ENCODE results near the gene MRPL28.

The MRPL28 gene

DNA sequence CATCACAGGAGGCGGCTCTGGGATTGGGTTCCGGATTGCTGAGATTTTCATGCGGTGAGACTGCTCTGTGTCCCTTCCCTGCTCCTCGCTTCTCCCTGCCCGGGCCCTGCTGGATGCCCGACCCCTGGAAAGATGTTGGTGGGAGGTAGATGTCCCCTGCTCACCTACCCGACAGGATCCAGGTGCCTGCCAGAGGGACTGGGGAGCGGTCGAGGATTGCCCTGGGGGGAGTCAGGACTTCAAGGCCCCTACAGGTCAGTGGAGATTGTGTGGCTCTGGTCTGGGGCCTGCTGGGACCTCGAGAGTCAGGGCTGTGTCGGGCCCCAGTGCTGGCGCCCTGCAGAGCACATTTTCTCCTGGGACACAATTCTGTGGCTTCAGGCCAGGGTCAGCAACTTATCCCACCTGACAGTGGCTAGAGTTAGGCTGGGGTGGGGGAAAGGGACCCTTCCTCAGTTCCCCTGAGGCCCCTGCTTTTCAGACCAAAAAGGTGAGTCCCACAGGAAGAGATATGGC is 34.7 kb upstream of the MRPL28 start:
- Histone ChIP-seq H3K36me3 (ENCODE audit: insufficient read depth, low read length) (peaks cover 5% of the 10 kb centered on the region), H3K9me3 (ENCODE audit: low read depth, low read length) (no peaks in the 10 kb centered on the region), H3K4me3 (no peak overlapping the region), H3K27ac (peak overlapping the region; percentile 13; the same call in 1 of the 2 replicates), H3K9ac (ENCODE audit: insufficient read length) (no peak overlapping the region)
- DNase-seq (ENCODE audit: low read depth, low spot score) = no peak
- TF ChIP-seq EZH2 (IDR thresholded peaks at IDR 0.05) (no peak), FOXP2 (optimal IDR thresholded peaks at IDR 0.05; ENCODE audit: control extremely low read depth, extremely low read length, insufficient read depth) (no peak), POLR2AphosphoS5 (IDR thresholded peaks at IDR 0.05; ENCODE audit: borderline replicate concordance, low read depth, low read length) (no peak)

DNA sequence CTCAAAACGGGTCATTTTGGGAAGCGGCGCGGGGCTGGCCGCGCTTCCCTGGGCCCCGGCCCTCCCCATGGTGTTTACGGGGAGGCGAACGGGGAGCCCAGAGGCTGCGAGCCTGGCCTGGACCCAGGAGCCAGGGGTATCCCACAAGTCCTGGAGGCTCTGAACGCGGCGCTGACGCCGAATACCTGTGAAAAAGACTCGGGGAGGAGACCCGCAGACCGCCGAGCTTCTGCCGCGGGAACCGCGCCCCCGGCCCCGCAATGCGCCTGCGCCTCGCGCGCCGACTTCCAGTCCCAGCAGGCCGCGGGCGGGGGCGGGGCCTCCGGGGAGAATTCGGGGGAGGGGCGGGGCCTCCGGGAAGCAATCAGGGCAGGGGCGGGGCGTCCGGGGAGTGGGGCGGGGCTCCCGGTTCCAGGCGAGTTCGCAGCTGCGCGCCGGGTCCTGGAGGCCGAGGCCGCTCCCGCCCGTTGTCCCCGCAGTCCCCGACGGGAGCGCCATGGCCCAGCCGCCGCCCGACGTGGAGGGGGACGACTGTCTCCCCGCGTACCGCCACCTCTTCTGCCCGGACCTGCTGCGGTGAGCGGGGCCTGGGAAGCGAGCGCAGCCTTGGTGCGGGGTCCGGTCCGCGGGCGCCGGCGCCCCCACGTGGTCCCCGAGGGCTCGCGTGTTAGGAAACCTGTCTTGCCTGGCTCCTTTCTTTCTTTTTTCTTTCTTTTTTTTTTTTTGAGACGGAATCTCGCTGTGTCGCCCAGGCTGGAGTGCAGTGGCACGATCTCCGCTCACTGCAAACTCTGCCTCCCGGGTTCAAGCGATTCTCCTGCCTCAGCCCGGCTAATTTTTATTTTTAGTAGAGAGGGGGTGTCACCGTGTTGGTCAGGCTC is 31.4 kb upstream of the MRPL28 start, which contains the start of gene DECR2:
Gene DECR2 (plus strand): TSS at position 418 of the 881 bp plus-strand sequence. CDS start 79 bp downstream, at position 497.
- H3K4me3 ChIP-seq = peak within 1 kb of the TSS; percentile 94
- peak within 1 kb of the TSS; percentile 91 for H3K9ac ChIP-seq (ENCODE audit: insufficient read length)
- no peaks in the 10 kb centered on the region for H3K9me3 ChIP-seq (ENCODE audit: low read depth, low read length)
- H3K27ac ChIP-seq = peak within 1 kb of the TSS; percentile 87
- peaks cover 25% of the 10 kb centered on the region for H3K36me3 ChIP-seq (ENCODE audit: insufficient read depth, low read length)
- TF ChIP-seq POLR2AphosphoS5 (IDR thresholded peaks at IDR 0.05; ENCODE audit: borderline replicate concordance, low read depth, low read length) (peak; percentile 89), FOXP2 (optimal IDR thresholded peaks at IDR 0.05; ENCODE audit: control extremely low read depth, extremely low read length, insufficient read depth) (peak; percentile 27), EZH2 (IDR thresholded peaks at IDR 0.05) (no peak)
- DNase-seq (ENCODE audit: low read depth, low spot score) = no peak

DNA sequence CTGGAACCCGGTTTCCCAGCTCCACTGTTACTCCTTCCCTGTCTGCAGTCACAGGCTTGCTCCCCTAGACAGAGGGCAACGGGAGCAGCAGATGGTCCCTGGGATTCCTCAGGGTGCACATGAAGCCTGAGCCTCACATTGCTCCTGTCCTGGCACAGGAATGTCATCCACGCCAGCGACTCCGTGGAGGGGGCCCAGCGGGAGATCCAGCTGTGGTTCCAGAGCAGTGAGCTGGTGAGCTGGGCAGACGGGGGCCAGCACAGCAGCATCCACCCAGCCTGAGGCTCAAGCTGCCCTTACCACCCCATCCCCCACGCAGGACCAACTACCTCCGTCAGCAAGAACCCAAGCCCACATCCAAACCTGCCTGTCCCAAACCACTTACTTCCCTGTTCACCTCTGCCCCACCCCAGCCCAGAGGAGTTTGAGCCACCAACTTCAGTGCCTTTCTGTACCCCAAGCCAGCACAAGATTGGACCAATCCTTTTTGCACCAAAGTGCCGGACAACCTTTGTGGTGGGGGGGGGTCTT is 29.8 kb upstream of the MRPL28 start:
- no peak overlapping the region for H3K9ac ChIP-seq (ENCODE audit: insufficient read length)
- no peak for DNase-seq (ENCODE audit: low read depth, low spot score)

DNA sequence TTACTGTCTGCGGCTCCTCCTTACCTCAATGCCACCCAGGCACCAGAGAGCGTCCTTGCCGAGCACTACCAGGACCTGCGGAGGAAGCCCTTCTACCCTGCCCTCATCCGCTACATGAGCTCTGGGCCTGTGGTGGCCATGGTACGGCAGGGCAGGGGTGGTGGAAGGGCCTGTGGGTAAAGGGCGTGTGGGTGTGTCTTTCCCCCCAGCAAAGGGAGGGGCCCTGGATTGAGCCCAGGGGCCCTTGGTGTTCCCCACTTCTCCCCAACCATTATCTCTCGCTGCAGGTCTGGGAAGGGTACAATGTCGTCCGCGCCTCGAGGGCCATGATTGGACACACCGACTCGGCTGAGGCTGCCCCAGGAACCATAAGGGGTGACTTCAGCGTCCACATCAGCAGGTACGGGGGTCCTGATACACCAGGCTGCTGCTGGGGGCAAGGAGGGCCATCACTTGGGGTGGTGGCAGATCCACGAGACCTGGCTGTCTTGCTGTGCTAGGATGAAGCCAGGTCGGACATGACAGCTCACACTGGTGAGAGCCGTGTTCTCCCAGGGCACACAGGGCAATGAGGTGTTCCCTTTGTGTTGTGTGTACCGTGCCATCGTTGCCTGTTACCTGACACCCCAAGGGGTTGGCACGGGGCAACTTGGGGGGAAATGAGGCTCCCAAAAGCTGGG is 29.1 kb upstream of the MRPL28 start:
- Histone ChIP-seq H3K9ac (ENCODE audit: insufficient read length) (no peak overlapping the region), H3K9me3 (ENCODE audit: low read depth, low read length) (no peaks in the 10 kb centered on the region), H3K4me3 (no peak overlapping the region), H3K27ac (peak overlapping the region; percentile 74), H3K36me3 (ENCODE audit: insufficient read depth, low read length) (peaks cover 25% of the 10 kb centered on the region)
- TF ChIP-seq POLR2AphosphoS5 (IDR thresholded peaks at IDR 0.05; ENCODE audit: borderline replicate concordance, low read depth, low read length) = no peak
- no peak for TF ChIP-seq EZH2 (IDR thresholded peaks at IDR 0.05)
- no peak for TF ChIP-seq FOXP2 (optimal IDR thresholded peaks at IDR 0.05; ENCODE audit: control extremely low read depth, extremely low read length, insufficient read depth)
- no peak for DNase-seq (ENCODE audit: low read depth, low spot score)

More for the DNA sequence above, 29.8 kb upstream of the MRPL28 start:
- TF ChIP-seq FOXP2 (optimal IDR thresholded peaks at IDR 0.05; ENCODE audit: control extremely low read depth, extremely low read length, insufficient read depth) = no peak
- no peak for TF ChIP-seq POLR2AphosphoS5 (IDR thresholded peaks at IDR 0.05; ENCODE audit: borderline replicate concordance, low read depth, low read length)
- no peak for TF ChIP-seq EZH2 (IDR thresholded peaks at IDR 0.05)
- H3K4me3 ChIP-seq = peak overlapping the region; percentile 94
- no peaks in the 10 kb centered on the region for H3K9me3 ChIP-seq (ENCODE audit: low read depth, low read length)
- H3K36me3 ChIP-seq (ENCODE audit: insufficient read depth, low read length) = peaks cover 25% of the 10 kb centered on the region
- H3K27ac ChIP-seq = peak overlapping the region; percentile 74

DNA sequence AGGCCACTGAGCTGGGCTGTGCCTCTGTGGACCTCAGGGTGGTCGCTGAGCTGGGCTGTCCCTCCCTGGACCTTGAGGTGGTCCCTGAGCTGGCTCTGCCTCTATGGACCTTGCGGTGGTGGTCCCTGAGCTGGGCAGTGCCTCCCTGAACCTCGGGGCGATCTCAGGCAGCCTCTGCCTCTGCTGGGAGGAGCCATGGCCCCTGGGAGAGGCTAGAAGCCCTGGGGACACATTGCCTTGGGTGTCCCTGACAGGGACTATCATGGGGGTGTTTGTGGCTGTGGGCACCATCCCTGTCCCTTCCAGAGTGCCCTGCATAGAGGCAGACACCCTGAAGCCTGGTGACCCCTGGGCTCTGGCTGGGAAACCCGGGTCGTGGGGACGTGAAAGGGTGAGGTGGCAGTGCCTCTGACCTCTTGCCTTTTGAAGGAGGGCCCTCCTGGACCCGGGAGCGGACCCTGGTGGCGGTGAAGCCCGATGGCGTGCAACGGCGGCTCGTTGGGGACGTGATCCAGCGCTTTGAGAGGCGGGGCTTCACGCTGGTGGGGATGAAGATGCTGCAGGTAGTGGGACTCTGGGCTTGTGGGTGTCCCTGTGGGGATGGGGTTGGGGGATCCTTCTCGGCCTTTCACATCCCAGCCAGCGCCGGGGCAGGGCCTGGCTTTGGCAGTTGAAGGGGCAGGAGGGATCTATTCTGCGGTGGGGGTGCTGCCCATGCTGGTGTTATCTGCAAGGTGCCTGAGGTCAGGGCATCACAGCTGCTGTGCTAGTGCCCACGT is 28.4 kb upstream of the MRPL28 start:
- Histone ChIP-seq H3K4me3 (peak overlapping the region; percentile 12; the same call in 1 of the 2 replicates), H3K36me3 (ENCODE audit: insufficient read depth, low read length) (peaks cover 25% of the 10 kb centered on the region), H3K27ac (peak overlapping the region; percentile 91), H3K9me3 (ENCODE audit: low read depth, low read length) (no peaks in the 10 kb centered on the region), H3K9ac (ENCODE audit: insufficient read length) (no peak overlapping the region)
- TF ChIP-seq EZH2 (IDR thresholded peaks at IDR 0.05) = no peak
- no peak for TF ChIP-seq FOXP2 (optimal IDR thresholded peaks at IDR 0.05; ENCODE audit: control extremely low read depth, extremely low read length, insufficient read depth)
- peak; percentile 6; the same call in 1 of the 2 replicates for TF ChIP-seq POLR2AphosphoS5 (IDR thresholded peaks at IDR 0.05; ENCODE audit: borderline replicate concordance, low read depth, low read length)
- no peak for DNase-seq (ENCODE audit: low read depth, low spot score)

DNA sequence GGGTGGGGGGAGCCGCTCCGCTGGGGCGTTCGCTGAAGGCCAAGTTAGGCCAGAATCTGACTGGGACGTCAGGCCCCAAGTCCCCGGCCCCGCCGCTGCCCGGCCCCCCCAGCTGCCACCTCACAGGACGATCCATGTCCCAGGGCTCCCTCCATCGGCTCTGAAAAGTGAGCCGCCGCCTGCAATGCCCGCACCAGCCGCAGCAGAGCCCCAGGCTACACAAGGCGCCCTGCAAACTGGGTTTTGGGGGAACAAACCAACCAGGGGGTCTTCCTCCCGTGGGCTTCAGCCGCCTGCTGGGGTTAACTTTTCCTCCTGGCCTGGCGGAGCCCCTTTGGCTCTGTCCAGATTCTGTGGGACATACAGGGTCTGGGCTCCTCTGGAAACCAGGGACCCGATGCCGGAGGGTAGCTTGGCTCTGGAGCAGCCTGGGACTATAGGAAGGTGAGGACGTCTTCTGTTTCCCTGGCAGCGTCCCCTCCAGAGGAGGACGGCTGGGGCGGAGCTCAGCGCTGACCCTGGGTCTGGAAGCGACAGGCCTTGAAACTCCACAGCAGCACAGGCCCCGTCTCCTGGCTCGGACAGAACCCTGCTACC is 27.5 kb upstream of the MRPL28 start:
- no peak for TF ChIP-seq EZH2 (IDR thresholded peaks at IDR 0.05)
- Histone ChIP-seq H3K9ac (ENCODE audit: insufficient read length) (peak overlapping the region; percentile 47), H3K9me3 (ENCODE audit: low read depth, low read length) (no peaks in the 10 kb centered on the region), H3K4me3 (peak overlapping the region; percentile 64), H3K27ac (peak overlapping the region; percentile 91), H3K36me3 (ENCODE audit: insufficient read depth, low read length) (peaks cover 25% of the 10 kb centered on the region)
- no peak for DNase-seq (ENCODE audit: low read depth, low spot score)

DNA sequence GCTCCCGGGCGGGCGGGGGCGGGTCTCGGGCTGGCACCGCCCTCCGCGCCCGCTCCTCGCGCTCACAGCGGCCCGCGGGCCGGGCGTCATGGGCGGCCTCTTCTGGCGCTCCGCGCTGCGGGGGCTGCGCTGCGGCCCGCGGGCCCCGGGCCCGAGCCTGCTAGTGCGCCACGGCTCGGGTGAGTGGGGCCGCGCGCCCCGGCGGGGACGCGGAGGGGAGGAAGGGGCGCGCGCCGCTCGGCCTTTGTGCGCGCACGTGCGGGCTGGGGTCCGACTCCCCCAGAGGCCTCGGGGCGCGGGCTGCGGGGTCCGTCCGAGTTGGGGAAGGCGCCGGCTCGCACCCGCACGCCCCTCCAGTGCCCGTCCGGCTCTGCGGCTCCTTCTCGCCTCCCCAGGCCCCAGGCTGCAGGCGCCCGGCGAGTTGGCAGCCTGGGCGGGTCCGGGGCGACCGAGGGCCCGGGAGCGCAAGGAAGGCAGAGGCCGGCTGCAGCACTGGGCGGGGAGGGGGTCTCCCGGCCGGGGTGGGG is 26.9 kb upstream of the MRPL28 start, which contains the start of gene NME4:
Gene NME4 (plus strand): TSS at position 65 of the 527 bp plus-strand sequence. CDS start 24 bp downstream, at position 89.
- DNase-seq (ENCODE audit: low read depth, low spot score) = no peak
- Histone ChIP-seq H3K36me3 (ENCODE audit: insufficient read depth, low read length) (peaks cover 25% of the 10 kb centered on the region), H3K27ac (peak within 1 kb of the TSS; percentile 93), H3K9me3 (ENCODE audit: low read depth, low read length) (no peaks in the 10 kb centered on the region), H3K4me3 (peak within 1 kb of the TSS; percentile 87), H3K9ac (ENCODE audit: insufficient read length) (peak within 1 kb of the TSS; percentile 89)
- no peak for TF ChIP-seq POLR2AphosphoS5 (IDR thresholded peaks at IDR 0.05; ENCODE audit: borderline replicate concordance, low read depth, low read length)
- TF ChIP-seq EZH2 (IDR thresholded peaks at IDR 0.05) = no peak
